CD8-positive, alpha-beta memory T cell (primary cell): Measurements from ENCODE around the gene PIP4K2B. TPM values are rescaled to one million over a fixed set of nuclear protein-coding genes. Genes with fewer than 3 reads are reported as not detected.

ENCODE experiments used
- CTCF ChIA-PET: fragments of 350-600 bp; sonication (Branson Sonifier 250); formaldehyde crosslinking; loops from one replicate; lab custom pipeline; 2021; ENCODE audit warnings: antibody characterized with exemption; lab: Charles Lee
- POLR2A ChIA-PET: fragments of 350-600 bp; sonication (Branson Sonifier 250); formaldehyde crosslinking; loops from one replicate; lab custom pipeline; 2021; ENCODE audit warnings: antibody characterized with exemption; lab: Charles Lee
- DNase-seq, 5 donors: peaks; one replicate each; pipeline versions ENCODE4 v3.0.0 to v3.0.0-alpha.2; 2020 to 2022; ENCODE audit warnings: mixed read lengths in 1 of 5
- H3K27ac ChIP-seq: one replicate; pipeline ENCODE4 v1.7.0; 2013; ENCODE audit warnings: low read depth, mild to moderate bottlenecking, low read length, moderate library complexity
- H3K27me3 ChIP-seq: 2 replicates; pipeline ENCODE4 v1.7.0; 2013; ENCODE audit warnings: low read length, mild to moderate bottlenecking; ENCODE audit not compliant: insufficient read depth, poor library complexity, severe bottlenecking
- H3K36me3 ChIP-seq: 2 replicates; pipeline ENCODE4 v1.7.0; 2013; ENCODE audit warnings: mild to moderate bottlenecking, low read length, moderate library complexity; ENCODE audit not compliant: insufficient read depth
- H3K4me1 ChIP-seq: 2 replicates; pipeline ENCODE4 v1.7.0; 2013; ENCODE audit warnings: mild to moderate bottlenecking, low read length, moderate library complexity; ENCODE audit not compliant: insufficient read depth
- H3K4me3 ChIP-seq: 2 replicates; pipeline ENCODE4 v1.7.0; 2013; ENCODE audit warnings: mild to moderate bottlenecking, low read length
- H3K9me3 ChIP-seq: 2 replicates; pipeline ENCODE4 v1.7.0; 2013; ENCODE audit warnings: mild to moderate bottlenecking, low read length
- H3K27ac Mint-ChIP-seq, 8 donors: one replicate each; pipeline ENCODE4 v1.8.0; 2020 to 2021; ENCODE audit warnings: mixed read lengths in 8 of 8, mild to moderate bottlenecking in 6 of 8, inconsistent platforms in 3 of 8, moderate library complexity in 3 of 8
- H3K27me3 Mint-ChIP-seq, 2 donors: one replicate each; pipeline ENCODE4 v1.8.0; 2020 to 2021; ENCODE audit warnings: mixed read lengths in 2 of 2, mild to moderate bottlenecking in 1 of 2, moderate library complexity in 1 of 2
- H3K36me3 Mint-ChIP-seq, 3 donors: one replicate each; pipeline ENCODE4 v1.8.0; 2020 to 2021; ENCODE audit warnings: mixed read lengths in 3 of 3, inconsistent platforms in 1 of 3, mild to moderate bottlenecking in 1 of 3
- H3K4me1 Mint-ChIP-seq, 3 donors: one replicate each; pipeline ENCODE4 v1.8.0; 2020 to 2021; ENCODE audit warnings: mixed read lengths in 3 of 3, inconsistent platforms in 1 of 3, mild to moderate bottlenecking in 1 of 3
- H3K4me3 Mint-ChIP-seq, 7 donors: one replicate each; pipeline ENCODE4 v1.8.0; 2020 to 2021; ENCODE audit warnings: mixed read lengths in 7 of 7, mild to moderate bottlenecking in 6 of 7, moderate library complexity in 4 of 7, inconsistent platforms in 2 of 7
- H3K9me3 Mint-ChIP-seq, 5 donors: one replicate each; pipeline ENCODE4 v1.8.0; 2020 to 2022; ENCODE audit warnings: mixed read lengths in 5 of 5, mild to moderate bottlenecking in 3 of 5, moderate library complexity in 2 of 5, inconsistent platforms in 1 of 5
- polyA plus RNA-seq: library from polyadenylated mRNA; unstranded; fragments of 300-500 nt; fragmentation: Illumina TruSeq; gene quantifications from one replicate; pipeline ENCODE4 v1.2.3, GENCODE V29; 2021
- total RNA-seq, 2 experiments: library from RNA; stranded (reverse); gene quantifications; one replicate each; pipeline ENCODE4 v1.2.3, GENCODE V29; 2021

The PIP4K2B gene
- total and polyA plus RNA-seq, 3 experiments from 2014 or later = 17.4 to 44.6 (median 43.4) TPM

- no peak for DNase-seq
- POLR2A ChIA-PET = no interaction called here
- peak within 1 kb of the TSS in 1 of 8 donors; percentile 33 for H3K27ac Mint-ChIP-seq
- H3K27ac ChIP-seq = peak within 1 kb of the TSS; percentile 38
- peaks cover 39% of the 10 kb centered on the region for H3K27me3 ChIP-seq
- no peaks in the 10 kb centered on the region for H3K9me3 ChIP-seq
- H3K36me3 ChIP-seq = no peaks in the 10 kb centered on the region
- H3K27me3 Mint-ChIP-seq = peaks cover 47 to 55% of the 10 kb centered on the region in 2 donors
- peaks cover 47% of the 10 kb centered on the region for H3K4me1 ChIP-seq
- peaks cover 0 to 3% (median 0%) of the 10 kb centered on the region in 5 donors for H3K9me3 Mint-ChIP-seq
- peak within 1 kb of the TSS in 6 of 7 donors; percentile 56 to 100 (median 96) for H3K4me3 Mint-ChIP-seq
- H3K4me1 Mint-ChIP-seq = peaks cover 41 to 60% (median 43%) of the 10 kb centered on the region in 3 donors
- peak within 1 kb of the TSS; percentile 47 for H3K4me3 ChIP-seq
- CTCF ChIA-PET = interaction anchor here (5.3 kb wide), 1 partner anchor 13 kb away, joined by 23 read pairs; no protein-coding TSS in a partner anchor
- peaks cover 2 to 12% (median 3%) of the 10 kb centered on the region in 3 donors for H3K36me3 Mint-ChIP-seq
Observed at GRCh38 chr17:38748149-38748891, 51.0 kb downstream of the PIP4K2B start, which contains the start of gene PCGF2. TSS of gene PCGF2 (minus strand) at chr17:38748336. CDS start at chr17:38740402, 7,934 bp downstream.

- Mint-ChIP-seq H3K4me1 (peaks cover 36 to 53% (median 39%) of the 10 kb centered on the region in 3 donors), H3K36me3 (peaks cover 1 to 9% (median 2%) of the 10 kb centered on the region in 3 donors), H3K27me3 (peaks cover 50 to 55% of the 10 kb centered on the region in 2 donors), H3K4me3 (peak overlapping the region in 6 of 7 donors; percentile 21 to 81 (median 58)), H3K27ac (no peak overlapping the region), H3K9me3 (peaks cover 0 to 3% (median 0%) of the 10 kb centered on the region in 5 donors)
- CTCF ChIA-PET = interaction anchor here (5.3 kb wide), 1 partner anchor 12 kb away, joined by 23 read pairs; no protein-coding TSS in a partner anchor
- Histone ChIP-seq H3K27ac (peak overlapping the region; percentile 38), H3K9me3 (no peaks in the 10 kb centered on the region), H3K27me3 (peaks cover 39% of the 10 kb centered on the region), H3K36me3 (no peaks in the 10 kb centered on the region), H3K4me3 (peak overlapping the region; percentile 37), H3K4me1 (peaks cover 43% of the 10 kb centered on the region)
- no peak for DNase-seq
- POLR2A ChIA-PET = no interaction called here
Observed at GRCh38 chr17:38747463-38748148, 51.8 kb downstream of the PIP4K2B start.

- Histone ChIP-seq H3K27ac (no peak overlapping the region), H3K27me3 (peaks cover 39% of the 10 kb centered on the region)
- POLR2A ChIA-PET = no interaction called here
Observed at GRCh38 chr17:38746849-38747462, 52.4 kb downstream of the PIP4K2B start.

DNA sequence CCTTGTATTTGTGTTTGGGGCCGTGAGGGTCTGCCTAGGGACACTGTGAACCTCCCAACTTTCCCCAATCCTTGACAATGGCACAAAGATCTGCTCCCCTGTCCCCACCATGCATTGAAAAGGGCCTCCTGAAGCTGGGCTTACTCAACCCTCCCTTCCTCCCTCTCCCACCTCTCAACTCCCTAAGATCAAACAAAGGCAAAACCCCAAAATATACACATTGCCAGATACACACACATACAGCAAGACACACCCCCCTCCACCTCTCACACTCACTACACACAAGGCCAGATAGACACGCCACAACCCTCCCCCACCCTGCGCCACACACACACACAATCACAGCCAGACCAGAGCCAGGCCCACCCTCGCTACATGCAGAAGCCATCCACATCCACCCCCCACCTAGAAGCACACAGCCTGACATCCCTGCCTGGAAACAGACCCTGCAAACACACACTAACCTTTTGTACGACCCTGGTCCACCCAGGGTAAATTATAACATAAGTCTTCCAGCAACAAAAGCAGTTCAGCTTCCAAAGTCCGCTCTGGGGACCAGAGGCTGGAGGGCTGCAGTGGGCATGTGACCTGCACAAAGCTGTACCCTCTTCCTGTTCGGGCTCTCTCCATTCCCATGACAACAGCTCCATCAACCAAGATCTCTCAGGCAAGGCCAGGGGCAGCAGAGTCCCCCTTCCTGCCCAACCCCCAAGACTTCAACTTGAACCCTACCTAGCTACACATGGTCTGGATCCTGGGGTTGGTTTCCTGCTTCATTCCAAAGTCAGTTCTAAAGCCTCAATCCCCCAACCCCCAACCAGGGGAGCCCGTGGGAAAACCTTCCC lies 53.1 kb downstream of the PIP4K2B start:
- Histone ChIP-seq H3K4me3 (no peak overlapping the region), H3K4me1 (peaks cover 40% of the 10 kb centered on the region), H3K27me3 (peaks cover 39% of the 10 kb centered on the region), H3K36me3 (no peaks in the 10 kb centered on the region), H3K9me3 (no peaks in the 10 kb centered on the region), H3K27ac (no peak overlapping the region)
- Mint-ChIP-seq H3K36me3 (no peaks in the 10 kb centered on the region), H3K4me3 (peak overlapping the region in 6 of 7 donors; percentile 3 to 68 (median 36)), H3K27me3 (peaks cover 48 to 58% of the 10 kb centered on the region in 2 donors), H3K9me3 (no peaks in the 10 kb centered on the region), H3K4me1 (peaks cover 25 to 39% (median 26%) of the 10 kb centered on the region in 3 donors), H3K27ac (peak overlapping the region in 1 of 8 donors; percentile 9)
- POLR2A ChIA-PET = no interaction called here
- CTCF ChIA-PET = interaction anchor here (1.0 to 5.3 kb wide), 2 partner anchors 10 to 49 kb away, joined by 3 to 23 read pairs; no protein-coding TSS in a partner anchor
- DNase-seq = no peak

More at GRCh38 chr17:38746849-38747462, 52.4 kb downstream of the PIP4K2B start:
- Histone ChIP-seq H3K4me3 (no peak overlapping the region), H3K4me1 (peaks cover 43% of the 10 kb centered on the region), H3K9me3 (no peaks in the 10 kb centered on the region), H3K36me3 (no peaks in the 10 kb centered on the region)
- peaks cover 0 to 3% (median 2%) of the 10 kb centered on the region in 3 donors for H3K36me3 Mint-ChIP-seq
- no peak for DNase-seq
- CTCF ChIA-PET = interaction anchor here (1.0 to 5.3 kb wide), 2 partner anchors 11 to 48 kb away, joined by 3 to 23 read pairs; no protein-coding TSS in a partner anchor
- H3K9me3 Mint-ChIP-seq = peaks cover 0 to 3% (median 0%) of the 10 kb centered on the region in 5 donors
- peak overlapping the region in 2 of 8 donors; percentile 9 to 61 for H3K27ac Mint-ChIP-seq
- peaks cover 52 to 57% of the 10 kb centered on the region in 2 donors for H3K27me3 Mint-ChIP-seq
- H3K4me1 Mint-ChIP-seq = peaks cover 32 to 47% (median 33%) of the 10 kb centered on the region in 3 donors
- peak overlapping the region in 6 of 7 donors; percentile 3 to 68 (median 54) for H3K4me3 Mint-ChIP-seq

GRCh38 chr17:38745545-38745944 lies 53.8 kb downstream of the PIP4K2B start:
- no peak for DNase-seq
- no peak overlapping the region for H3K27ac Mint-ChIP-seq
- Histone ChIP-seq H3K4me3 (no peak overlapping the region), H3K9me3 (no peaks in the 10 kb centered on the region), H3K36me3 (no peaks in the 10 kb centered on the region), H3K27ac (no peak overlapping the region), H3K4me1 (peaks cover 33% of the 10 kb centered on the region), H3K27me3 (peaks cover 37% of the 10 kb centered on the region)
- peaks cover 42 to 52% of the 10 kb centered on the region in 2 donors for H3K27me3 Mint-ChIP-seq
- H3K36me3 Mint-ChIP-seq = no peaks in the 10 kb centered on the region
- peaks cover 19 to 33% (median 20%) of the 10 kb centered on the region in 3 donors for H3K4me1 Mint-ChIP-seq
- CTCF ChIA-PET = interaction anchor here (5.3 kb wide), 1 partner anchor 10 kb away, joined by 23 read pairs; no protein-coding TSS in a partner anchor
- POLR2A ChIA-PET = no interaction called here
- no peaks in the 10 kb centered on the region for H3K9me3 Mint-ChIP-seq
- no peak overlapping the region for H3K4me3 Mint-ChIP-seq

GRCh38 chr17:38743556-38744171 lies 55.7 kb downstream of the PIP4K2B start:
- no peak for DNase-seq
- Mint-ChIP-seq H3K4me1 (peaks cover 8 to 16% (median 11%) of the 10 kb centered on the region in 3 donors), H3K36me3 (no peaks in the 10 kb centered on the region), H3K4me3 (no peak overlapping the region), H3K27ac (no peak overlapping the region), H3K27me3 (peaks cover 31 to 40% of the 10 kb centered on the region in 2 donors), H3K9me3 (no peaks in the 10 kb centered on the region)
- peaks cover 18% of the 10 kb centered on the region for H3K27me3 ChIP-seq
- no peak overlapping the region for H3K27ac ChIP-seq
- no peak overlapping the region for H3K4me3 ChIP-seq
- H3K9me3 ChIP-seq = no peaks in the 10 kb centered on the region
- H3K36me3 ChIP-seq = no peaks in the 10 kb centered on the region
- CTCF ChIA-PET = interaction anchor here (0.6 to 5.3 kb wide), 2 partner anchors 8 to 416 kb away, joined by 3 to 23 read pairs; no protein-coding TSS in a partner anchor
- POLR2A ChIA-PET = interaction anchor here (0.7 kb wide), 1 partner anchor 8 kb away, joined by 7 read pairs; no protein-coding TSS in a partner anchor
- H3K4me1 ChIP-seq = peaks cover 14% of the 10 kb centered on the region
